K562 (cell line): ENCODE data around the gene SMG9. TPM values are rescaled to one million over a fixed set of nuclear protein-coding genes. Genes with fewer than 3 reads are reported as not detected.

Source experiments
- ATAC-seq: fragments of 200-7000 bp; cut with Tn5 transposase; 3 replicates; pipeline ENCODE4 v1.9.1; 2020; ENCODE audit warnings: moderate library complexity
- BruUV-seq: library from RNA; stranded (reverse); fragments of 400-500 nt; replicated peaks from 2 replicates; lab custom pipeline; 2021; lab: Mats Ljungman, UMichigan
- CTCF ChIA-PET: fragments of 300-600 bp; formaldehyde crosslinking; extraction: SDS; loops from one replicate; lab custom pipeline; 2021; ENCODE audit warnings: low intra/inter-chr PET ratio; lab: Yijun Ruan, JAX
- POLR2A ChIA-PET: fragments of 300-600, 350-650 bp; sonication (Branson Sonifier 250); formaldehyde crosslinking; extraction: SDS; loops from one replicate; lab custom pipeline; 2021; ENCODE audit warnings: antibody characterized with exemption, inconsistent platforms; lab: Yijun Ruan, JAX
- DNase-seq, 4 experiments: peaks; one replicate each; pipeline versions ENCODE4 v3.0.0 to v3.0.0-alpha.2; 2011 to 2018; ENCODE audit warnings: low spot score in 3 of 4, mixed read lengths in 3 of 4; ENCODE audit errors: extremely low read depth in 1 of 4
- FAIRE-seq: peaks from 2 replicates; lab custom pipeline; 2011; peaks lifted over from hg19 to GRCh38; lab: Jason Lieb, UNC
- H2AFZ ChIP-seq: 2 replicates; pipeline ENCODE4 v1.6.0; 2011; ENCODE audit warnings: low read depth, low read length, control low read depth, inconsistent platforms
- H3K27ac ChIP-seq: fragments of 200-600 bp; 3 replicates; pipeline ENCODE4 v1.8.0; 2011; ENCODE audit warnings: low read depth, mild to moderate bottlenecking, control low read depth, inconsistent platforms, low read length, moderate library complexity, mixed read lengths; ENCODE audit errors: extremely low read depth
- H3K27me3 ChIP-seq, 2 experiments: fragments of 300-600 bp in 1 of 2; 2 replicates in 1 of 2; 3 replicates in 1 of 2; pipeline versions ENCODE4 v1.6.0 to v1.8.0; 2011; ENCODE audit warnings: inconsistent platforms in 2 of 2, low read length in 2 of 2, mild to moderate bottlenecking in 1 of 2, mixed read lengths in 1 of 2, moderate library complexity in 1 of 2; ENCODE audit not compliant: control insufficient read depth in 2 of 2, insufficient read depth in 2 of 2
- H3K36me3 ChIP-seq: fragments of 300-600 bp; 3 replicates; pipeline ENCODE4 v1.8.0; 2011; ENCODE audit warnings: mild to moderate bottlenecking, low read length, inconsistent platforms; ENCODE audit not compliant: control insufficient read depth, insufficient read depth
- H3K4me1 ChIP-seq, 2 experiments: fragments of 200-600 bp in 1 of 2; replicated peaks in 1 of 2; 2 replicates in 1 of 2; 3 replicates in 1 of 2; pipeline versions ENCODE4 v1.5.1 to v1.8.0; 2011; ENCODE audit warnings: inconsistent platforms in 2 of 2, low read length in 2 of 2, mild to moderate bottlenecking in 1 of 2, mixed read lengths in 1 of 2, moderate library complexity in 1 of 2; ENCODE audit not compliant: control insufficient read depth in 2 of 2, insufficient read depth in 2 of 2
- H3K4me2 ChIP-seq: 2 replicates; pipeline ENCODE4 v1.6.1; 2011; ENCODE audit warnings: low read length, control low read depth, inconsistent platforms, mixed read lengths; ENCODE audit not compliant: insufficient read depth
- H3K4me3 ChIP-seq: fragments of 200-600 bp; sonication (generic), shearing (Covaris generic); 2 replicates; pipeline ENCODE4 v1.5.1; 2016; ENCODE audit warnings: control low read depth, inconsistent platforms
- H3K79me2 ChIP-seq: fragments of 200-600 bp; 3 replicates; pipeline ENCODE4 v1.8.0; 2011; ENCODE audit warnings: low read length, inconsistent platforms; ENCODE audit not compliant: control insufficient read depth, insufficient read depth
- H3K9ac ChIP-seq, 2 experiments: 2 replicates each; pipeline versions ENCODE4 v1.6.0 to v1.6.1; 2011; ENCODE audit warnings: low read depth in 2 of 2, low read length in 2 of 2, control low read depth in 1 of 2, inconsistent platforms in 1 of 2, mild to moderate bottlenecking in 1 of 2, mixed read lengths in 1 of 2; ENCODE audit not compliant: insufficient read depth in 1 of 2
- H3K9me1 ChIP-seq: one replicate; pipeline ENCODE4 v1.6.0; 2011; ENCODE audit warnings: inconsistent platforms, mild to moderate bottlenecking, low read length, moderate library complexity; ENCODE audit not compliant: control insufficient read depth, insufficient read depth
- H3K9me3 ChIP-seq: replicated peaks from 2 replicates; pipeline ENCODE4 v1.5.1; 2011; ENCODE audit warnings: low read depth, low read length, inconsistent platforms; ENCODE audit not compliant: control insufficient read depth, insufficient read depth
- H4K20me1 ChIP-seq: replicated peaks from 2 replicates; pipeline ENCODE4 v1.6.1; 2011; ENCODE audit warnings: low read length, inconsistent platforms, mixed read lengths; ENCODE audit not compliant: control insufficient read depth, insufficient read depth
- ZBTB1 ChIP-seq: sonication (generic); formaldehyde crosslinking; IDR thresholded peaks from 2 replicates; pipeline ENCODE4 v1.8.1; 2023; ENCODE audit warnings: missing genetic modification reagents, low read depth, mild to moderate bottlenecking, borderline replicate concordance
- WGBS: fragments of 100-300 bp; shearing (Covaris generic); methylation state at CpG from one replicate; pipeline ENCODE4 v1.1.6; 2016; ENCODE audit warnings: low coverage, mixed read lengths; ENCODE audit not compliant: insufficient coverage; ENCODE audit errors: missing lambda C conversion rate; 5-methylcytosine and 5-hydroxymethylcytosine counted together
- in situ Hi-C: fragments of 300-500 bp; cut with MboI; formaldehyde crosslinking; loops from 4 replicates; pipeline ENCODE4 v1.15.0; 2018; ENCODE audit warnings: inconsistent platforms, mixed read lengths
- intact Hi-C: fragments of 100-400 bp; cut with micrococcal nuclease; formaldehyde crosslinking; loops from 2 replicates; pipeline ENCODE4 v1.14.2; 2022
- polyA plus RNA-seq, 8 experiments: library from polyadenylated mRNA; depleted of rRNA in 4 of 8; stranded (reverse) in 5 of 8; unstranded in 3 of 8; fragments of >200 nt; fragmentation: Nextera tagmentation in 2 of 8; fragmentation: Illumina TruSeq in 1 of 8; extraction: Ambion mirVana in 2 of 8; extraction: Trizol in 1 of 8; gene quantifications; 2 replicates each; pipeline versions ENCODE4 v1.2.1 to v1.2.3, GENCODE V29; 2011 to 2014; ENCODE audit warnings: inconsistent platforms in 1 of 8, missing spikeins in 1 of 8
- total RNA-seq, 7 experiments: library from RNA; depleted of rRNA in 6 of 7; stranded (reverse); fragments of >200 nt in 6 of 7; fragmentation: Illumina TruSeq in 2 of 7; extraction: Trizol in 2 of 7; gene quantifications; 2 replicates each; pipeline versions ENCODE4 v1.2.1 to v1.2.3, GENCODE V29; 2011 to 2021; ENCODE audit warnings: low replicate concordance in 1 of 7
- TF ChIP-seq, protein P1 (sequence below), 2 experiments: fragments of 450-650 bp in 1 of 2; IDR thresholded peaks; 2 replicates each; pipeline ENCODE4 v1.6.1; 2011 to 2017; ENCODE audit warnings: low read depth in 2 of 2, antibody characterized with exemption in 1 of 2, borderline replicate concordance in 1 of 2, low read length in 1 of 2, mild to moderate bottlenecking in 1 of 2, mixed read lengths in 1 of 2; ENCODE audit not compliant: control insufficient read depth in 1 of 2
- TF ChIP-seq, protein P2 (sequence below): sonication (generic); formaldehyde crosslinking; IDR thresholded peaks from 2 replicates; pipeline ENCODE4 v1.8.0; 2022; ENCODE audit warnings: mild to moderate bottlenecking, missing genetic modification reagents, borderline replicate concordance

SMG9 gene
- total and polyA plus RNA-seq, 9 of the 15 experiments (the other 6 are each of a cell fraction or from before 2014, with no cell fraction given): 1.7 to 79.7 (median 40.2) TPM

DNA sequence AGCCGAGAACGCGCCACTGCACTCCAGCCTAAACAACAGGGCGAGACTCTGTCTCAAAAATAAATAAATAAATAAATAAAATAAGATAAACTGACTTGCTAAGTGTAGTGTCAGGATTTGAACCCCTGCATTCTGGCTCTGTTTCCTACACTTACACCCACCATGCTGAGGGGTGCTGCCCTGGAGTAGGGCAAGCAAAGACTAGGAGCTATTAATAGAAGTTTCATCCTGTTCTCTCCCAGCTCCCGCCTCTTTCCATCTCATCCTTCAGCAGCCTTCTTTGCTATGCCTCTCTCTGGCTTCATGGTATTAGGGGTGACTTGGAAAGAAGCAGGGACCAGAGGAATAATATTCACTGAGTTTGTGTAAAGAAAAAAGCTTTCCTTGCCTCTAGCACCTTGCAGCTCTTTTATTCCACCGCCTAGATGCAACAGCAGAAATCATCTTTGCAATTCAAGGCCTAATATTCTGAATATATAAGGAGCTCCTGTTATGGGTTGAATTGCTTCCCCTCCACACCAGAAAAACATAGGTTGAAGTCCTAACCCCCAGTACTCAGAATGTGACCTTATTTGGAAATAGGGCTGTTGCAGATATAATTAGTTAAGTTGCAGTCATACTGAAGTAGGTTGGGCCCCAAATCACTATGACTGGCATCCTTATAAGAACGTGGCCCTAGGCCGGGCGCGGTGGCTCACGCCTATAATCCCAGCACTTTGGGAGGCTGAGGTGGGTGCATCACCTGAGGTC, 76.1 kb downstream of the SMG9 start:
- H4K20me1 ChIP-seq: no peaks in the 10 kb centered on the region
- ATAC-seq (no peak), DNase-seq (no peak), FAIRE-seq (no peak)
- CTCF ChIA-PET: no interaction called here
- no peak overlapping the region for H3K4me3 ChIP-seq
- H3K4me1 ChIP-seq: peaks cover 30% of the 10 kb centered on the region in 2 experiments
- 68% methylated on average over 11 of the region's 11 CpGs for WGBS
- no peaks in the 10 kb centered on the region for H3K79me2 ChIP-seq
- H3K9me3 ChIP-seq: no peaks in the 10 kb centered on the region
- no peaks in the 10 kb centered on the region for H3K9me1 ChIP-seq
- no peaks in the 10 kb centered on the region for H3K27me3 ChIP-seq
- H3K4me2 ChIP-seq: no peak overlapping the region
- no TSS peak for BruUV-seq
- H3K9ac ChIP-seq: no peak overlapping the region
- in situ Hi-C loops: no loop called here
- TF ChIP-seq, protein P1, sequence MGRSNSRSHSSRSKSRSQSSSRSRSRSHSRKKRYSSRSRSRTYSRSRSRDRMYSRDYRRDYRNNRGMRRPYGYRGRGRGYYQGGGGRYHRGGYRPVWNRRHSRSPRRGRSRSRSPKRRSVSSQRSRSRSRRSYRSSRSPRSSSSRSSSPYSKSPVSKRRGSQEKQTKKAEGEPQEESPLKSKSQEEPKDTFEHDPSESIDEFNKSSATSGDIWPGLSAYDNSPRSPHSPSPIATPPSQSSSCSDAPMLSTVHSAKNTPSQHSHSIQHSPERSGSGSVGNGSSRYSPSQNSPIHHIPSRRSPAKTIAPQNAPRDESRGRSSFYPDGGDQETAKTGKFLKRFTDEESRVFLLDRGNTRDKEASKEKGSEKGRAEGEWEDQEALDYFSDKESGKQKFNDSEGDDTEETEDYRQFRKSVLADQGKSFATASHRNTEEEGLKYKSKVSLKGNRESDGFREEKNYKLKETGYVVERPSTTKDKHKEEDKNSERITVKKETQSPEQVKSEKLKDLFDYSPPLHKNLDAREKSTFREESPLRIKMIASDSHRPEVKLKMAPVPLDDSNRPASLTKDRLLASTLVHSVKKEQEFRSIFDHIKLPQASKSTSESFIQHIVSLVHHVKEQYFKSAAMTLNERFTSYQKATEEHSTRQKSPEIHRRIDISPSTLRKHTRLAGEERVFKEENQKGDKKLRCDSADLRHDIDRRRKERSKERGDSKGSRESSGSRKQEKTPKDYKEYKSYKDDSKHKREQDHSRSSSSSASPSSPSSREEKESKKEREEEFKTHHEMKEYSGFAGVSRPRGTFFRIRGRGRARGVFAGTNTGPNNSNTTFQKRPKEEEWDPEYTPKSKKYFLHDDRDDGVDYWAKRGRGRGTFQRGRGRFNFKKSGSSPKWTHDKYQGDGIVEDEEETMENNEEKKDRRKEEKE (IDR thresholded peaks at IDR 0.05; ENCODE audit: borderline replicate concordance in 1 of 2, control insufficient read depth in 1 of 2, low read depth in 2 of 2, low read length in 1 of 2): no peak
- TF ChIP-seq, protein P2, sequence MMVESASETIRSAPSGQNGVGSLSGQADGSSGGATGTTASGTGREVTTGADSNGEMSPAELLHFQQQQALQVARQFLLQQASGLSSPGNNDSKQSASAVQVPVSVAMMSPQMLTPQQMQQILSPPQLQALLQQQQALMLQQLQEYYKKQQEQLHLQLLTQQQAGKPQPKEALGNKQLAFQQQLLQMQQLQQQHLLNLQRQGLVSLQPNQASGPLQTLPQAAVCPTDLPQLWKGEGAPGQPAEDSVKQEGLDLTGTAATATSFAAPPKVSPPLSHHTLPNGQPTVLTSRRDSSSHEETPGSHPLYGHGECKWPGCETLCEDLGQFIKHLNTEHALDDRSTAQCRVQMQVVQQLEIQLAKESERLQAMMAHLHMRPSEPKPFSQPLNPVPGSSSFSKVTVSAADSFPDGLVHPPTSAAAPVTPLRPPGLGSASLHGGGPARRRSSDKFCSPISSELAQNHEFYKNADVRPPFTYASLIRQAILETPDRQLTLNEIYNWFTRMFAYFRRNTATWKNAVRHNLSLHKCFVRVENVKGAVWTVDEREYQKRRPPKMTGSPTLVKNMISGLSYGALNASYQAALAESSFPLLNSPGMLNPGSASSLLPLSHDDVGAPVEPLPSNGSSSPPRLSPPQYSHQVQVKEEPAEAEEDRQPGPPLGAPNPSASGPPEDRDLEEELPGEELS: no peak
- no peak for TF ChIP-seq ZBTB1 (CRISPR knock-in tag)
- POLR2A ChIA-PET: interaction anchor here (0.6 to 2.0 kb wide), 3 partner anchors 9 to 106 kb away, joined by 3 to 5 read pairs (median 4); partner anchors contain the start of gene PLAUR
- no peak overlapping the region for H3K27ac ChIP-seq
- intact Hi-C loops: no loop called here
- no peak overlapping the region for H2AFZ ChIP-seq
- H3K36me3 ChIP-seq: no peaks in the 10 kb centered on the region

Other genes starting within 250 kb of the SMG9 start
Only the 7 nearest of the 19 such genes appear.
- 1.8 and 2.5 TPM in 2 replicates for gene CADM4, start 115.1 kb downstream of the SMG9 start, total RNA-seq (2014; rRNA removed)
- gene CADM4, start 115.1 kb downstream of the SMG9 start, total RNA-seq (2014; rRNA removed; fragmentation: Illumina TruSeq; extraction: Trizol): 0.61 and 0.87 TPM in 2 replicates
- gene CADM4, start 115.1 kb downstream of the SMG9 start, total RNA-seq (2015; rRNA removed; fragmentation: Illumina TruSeq; extraction: Trizol): 0.72 and 1.2 TPM in 2 replicates
- 1.9 and 2.3 TPM in 2 replicates for gene CADM4, start 115.1 kb downstream of the SMG9 start, total RNA-seq (2021)
- 1.4 and 2.1 TPM in 2 replicates for gene CADM4, start 115.1 kb downstream of the SMG9 start, polyA plus RNA-seq (2011; rRNA removed)
- 1.3 and 2.2 TPM in 2 replicates for gene CADM4, start 115.1 kb downstream of the SMG9 start, polyA plus RNA-seq (2014; fragmentation: Illumina TruSeq; extraction: Trizol)
- under 1 TPM; 0.03 to 0.13 TPM for gene CADM4, start 115.1 kb downstream of the SMG9 start, polyA plus RNA-seq (2014; fragmentation: Nextera tagmentation; extraction: Ambion mirVana)
- gene CADM4, start 115.1 kb downstream of the SMG9 start, polyA plus RNA-seq (2014; rRNA removed): 1.7 and 4.6 TPM in 2 replicates
- gene PLAUR, start 84.8 kb downstream of the SMG9 start, total RNA-seq (2014; rRNA removed): 13.1 and 15.6 TPM in 2 replicates
- 6.9 and 8.1 TPM in 2 replicates for gene PLAUR, start 84.8 kb downstream of the SMG9 start, total RNA-seq (2014; rRNA removed; fragmentation: Illumina TruSeq; extraction: Trizol)
- 10.8 and 12.4 TPM in 2 replicates for gene PLAUR, start 84.8 kb downstream of the SMG9 start, total RNA-seq (2015; rRNA removed; fragmentation: Illumina TruSeq; extraction: Trizol)
- gene PLAUR, start 84.8 kb downstream of the SMG9 start, total RNA-seq (2021): 10.8 and 12.9 TPM in 2 replicates
- 8.4 and 17.5 TPM in 2 replicates for gene PLAUR, start 84.8 kb downstream of the SMG9 start, polyA plus RNA-seq (2011; rRNA removed)
- 13.6 and 14.4 TPM in 2 replicates for gene PLAUR, start 84.8 kb downstream of the SMG9 start, polyA plus RNA-seq (2014; fragmentation: Illumina TruSeq; extraction: Trizol)
- 10 to 100 TPM in 1 of 2 experiments, 1 to 10 TPM in 1; 7.0 to 10.9 TPM for gene PLAUR, start 84.8 kb downstream of the SMG9 start, polyA plus RNA-seq (2014; fragmentation: Nextera tagmentation; extraction: Ambion mirVana)
- 14.3 and 16.2 TPM in 2 replicates for gene PLAUR, start 84.8 kb downstream of the SMG9 start, polyA plus RNA-seq (2014; rRNA removed)
- gene IRGC, start 38.9 kb downstream of the SMG9 start, total RNA-seq (2014; rRNA removed): not detected in 2 replicates
- not detected in 2 replicates for gene IRGC, start 38.9 kb downstream of the SMG9 start, total RNA-seq (2014; rRNA removed; fragmentation: Illumina TruSeq; extraction: Trizol)
- gene IRGC, start 38.9 kb downstream of the SMG9 start, total RNA-seq (2015; rRNA removed; fragmentation: Illumina TruSeq; extraction: Trizol): not detected in 2 replicates
- not detected in 2 replicates for gene IRGC, start 38.9 kb downstream of the SMG9 start, total RNA-seq (2021)
- gene IRGC, start 38.9 kb downstream of the SMG9 start, polyA plus RNA-seq (2011; rRNA removed): not detected in 2 replicates
- gene IRGC, start 38.9 kb downstream of the SMG9 start, polyA plus RNA-seq (2014; fragmentation: Illumina TruSeq; extraction: Trizol): not detected in 2 replicates
- not detected for gene IRGC, start 38.9 kb downstream of the SMG9 start, polyA plus RNA-seq (2014; fragmentation: Nextera tagmentation; extraction: Ambion mirVana)
- not detected in 2 replicates for gene IRGC, start 38.9 kb downstream of the SMG9 start, polyA plus RNA-seq (2014; rRNA removed)
- 31.8 and 32.1 TPM in 2 replicates for gene KCNN4, start 26.0 kb upstream of the SMG9 start, total RNA-seq (2014; rRNA removed)
- 9.2 and 10.7 TPM in 2 replicates for gene KCNN4, start 26.0 kb upstream of the SMG9 start, total RNA-seq (2014; rRNA removed; fragmentation: Illumina TruSeq; extraction: Trizol)
- 18.6 and 19.5 TPM in 2 replicates for gene KCNN4, start 26.0 kb upstream of the SMG9 start, total RNA-seq (2015; rRNA removed; fragmentation: Illumina TruSeq; extraction: Trizol)
- gene KCNN4, start 26.0 kb upstream of the SMG9 start, total RNA-seq (2021): 26.6 and 28.6 TPM in 2 replicates
- gene KCNN4, start 26.0 kb upstream of the SMG9 start, polyA plus RNA-seq (2011; rRNA removed): 29.4 and 33.9 TPM in 2 replicates
- 22.6 and 25.9 TPM in 2 replicates for gene KCNN4, start 26.0 kb upstream of the SMG9 start, polyA plus RNA-seq (2014; fragmentation: Illumina TruSeq; extraction: Trizol)
- 1 to 10 TPM in 1 of 2 experiments, under 1 TPM in 1; 0.53 to 2.0 TPM for gene KCNN4, start 26.0 kb upstream of the SMG9 start, polyA plus RNA-seq (2014; fragmentation: Nextera tagmentation; extraction: Ambion mirVana)
- gene KCNN4, start 26.0 kb upstream of the SMG9 start, polyA plus RNA-seq (2014; rRNA removed): 37.6 and 37.7 TPM in 2 replicates
- 0.20 TPM in 1 of 2 replicates, not detected in the other for gene LYPD5, start 47.5 kb upstream of the SMG9 start, total RNA-seq (2014; rRNA removed)
- 0.13 TPM in 1 of 2 replicates, not detected in the other for gene LYPD5, start 47.5 kb upstream of the SMG9 start, total RNA-seq (2014; rRNA removed; fragmentation: Illumina TruSeq; extraction: Trizol)
- gene LYPD5, start 47.5 kb upstream of the SMG9 start, total RNA-seq (2015; rRNA removed; fragmentation: Illumina TruSeq; extraction: Trizol): 0.19 and 0.22 TPM in 2 replicates
- 0.09 and 0.25 TPM in 2 replicates for gene LYPD5, start 47.5 kb upstream of the SMG9 start, total RNA-seq (2021)
- 0.21 and 0.26 TPM in 2 replicates for gene LYPD5, start 47.5 kb upstream of the SMG9 start, polyA plus RNA-seq (2011; rRNA removed)
- gene LYPD5, start 47.5 kb upstream of the SMG9 start, polyA plus RNA-seq (2014; fragmentation: Illumina TruSeq; extraction: Trizol): 0.06 and 0.24 TPM in 2 replicates
- gene LYPD5, start 47.5 kb upstream of the SMG9 start, polyA plus RNA-seq (2014; fragmentation: Nextera tagmentation; extraction: Ambion mirVana): under 1 TPM in 1 of 2 experiments, not detected in 1; 0.03 TPM
- 0.11 TPM in 1 of 2 replicates, not detected in the other for gene LYPD5, start 47.5 kb upstream of the SMG9 start, polyA plus RNA-seq (2014; rRNA removed)
- 7.9 TPM in 2 replicates for gene ZNF283, start 72.4 kb upstream of the SMG9 start, total RNA-seq (2014; rRNA removed)
- 19.5 and 21.3 TPM in 2 replicates for gene ZNF283, start 72.4 kb upstream of the SMG9 start, total RNA-seq (2014; rRNA removed; fragmentation: Illumina TruSeq; extraction: Trizol)
- 11.3 and 14.0 TPM in 2 replicates for gene ZNF283, start 72.4 kb upstream of the SMG9 start, total RNA-seq (2015; rRNA removed; fragmentation: Illumina TruSeq; extraction: Trizol)
- gene ZNF283, start 72.4 kb upstream of the SMG9 start, total RNA-seq (2021): 10.3 and 10.7 TPM in 2 replicates
- 7.3 and 9.8 TPM in 2 replicates for gene ZNF283, start 72.4 kb upstream of the SMG9 start, polyA plus RNA-seq (2011; rRNA removed)
- gene ZNF283, start 72.4 kb upstream of the SMG9 start, polyA plus RNA-seq (2014; fragmentation: Illumina TruSeq; extraction: Trizol): 6.2 and 7.0 TPM in 2 replicates
- 10 to 100 TPM in 1 of 2 experiments, 1 to 10 TPM in 1; 6.0 to 11.1 TPM for gene ZNF283, start 72.4 kb upstream of the SMG9 start, polyA plus RNA-seq (2014; fragmentation: Nextera tagmentation; extraction: Ambion mirVana)
- 7.2 and 9.4 TPM in 2 replicates for gene ZNF283, start 72.4 kb upstream of the SMG9 start, polyA plus RNA-seq (2014; rRNA removed)
- 0.20 and 0.41 TPM in 2 replicates for gene ZNF404, start 129.0 kb upstream of the SMG9 start, total RNA-seq (2014; rRNA removed)
- gene ZNF404, start 129.0 kb upstream of the SMG9 start, total RNA-seq (2014; rRNA removed; fragmentation: Illumina TruSeq; extraction: Trizol): 0.40 and 0.54 TPM in 2 replicates
- gene ZNF404, start 129.0 kb upstream of the SMG9 start, total RNA-seq (2015; rRNA removed; fragmentation: Illumina TruSeq; extraction: Trizol): 0.19 and 0.25 TPM in 2 replicates
- gene ZNF404, start 129.0 kb upstream of the SMG9 start, total RNA-seq (2021): 0.22 and 0.36 TPM in 2 replicates
- gene ZNF404, start 129.0 kb upstream of the SMG9 start, polyA plus RNA-seq (2011; rRNA removed): 0.45 and 0.67 TPM in 2 replicates
- gene ZNF404, start 129.0 kb upstream of the SMG9 start, polyA plus RNA-seq (2014; fragmentation: Illumina TruSeq; extraction: Trizol): 0.15 and 0.61 TPM in 2 replicates
- under 1 TPM; 0.15 to 0.55 TPM for gene ZNF404, start 129.0 kb upstream of the SMG9 start, polyA plus RNA-seq (2014; fragmentation: Nextera tagmentation; extraction: Ambion mirVana)
- gene ZNF404, start 129.0 kb upstream of the SMG9 start, polyA plus RNA-seq (2014; rRNA removed): 0.23 and 0.44 TPM in 2 replicates